H1 (cell line): Measurements from ENCODE around the gene ERVMER34-1.

Experiments used
- CTCF ChIP-seq, 3 experiments: IDR thresholded peaks; 1 replicate in 2 of 3; 2 replicates in 1 of 3; pipeline versions ENCODE4 v1.5.1 to v1.6.1; 2011; ENCODE audit warnings: low read length in 3 of 3, mild to moderate bottlenecking in 3 of 3, inconsistent platforms in 2 of 3, low read depth in 1 of 3, moderate library complexity in 1 of 3; ENCODE audit not compliant: insufficient read depth in 1 of 3; ENCODE audit errors: control extremely low read depth in 1 of 3
- EP300 ChIP-seq, 2 experiments: IDR thresholded peaks; 1 replicate in 1 of 2; 2 replicates in 1 of 2; pipeline ENCODE4 v1.6.1; 2011 to 2012; ENCODE audit warnings: low read depth in 2 of 2, low read length in 2 of 2, mild to moderate bottlenecking in 2 of 2, borderline replicate concordance in 1 of 2, inconsistent platforms in 1 of 2, moderate library complexity in 1 of 2
- EZH2 ChIP-seq: fragments of 200-600 bp; sonication (generic); IDR thresholded peaks from 2 replicates; pipeline ENCODE4 v1.7.1; 2012; ENCODE audit warnings: low read depth, mild to moderate bottlenecking, moderate library complexity, low read length, inconsistent platforms; ENCODE audit not compliant: severe bottlenecking
- POLR2A ChIP-seq, 2 experiments: IDR thresholded peaks; 1 replicate in 1 of 2; 2 replicates in 1 of 2; pipeline ENCODE4 v1.6.1; 2011; ENCODE audit warnings: low read depth in 2 of 2, low read length in 2 of 2, mild to moderate bottlenecking in 2 of 2; ENCODE audit errors: control extremely low read depth in 1 of 2
- RFX5 ChIP-seq: IDR thresholded peaks from 2 replicates; pipeline ENCODE4 v1.6.1; 2011; ENCODE audit warnings: low read depth, low read length, improper control_type of control experiment, borderline replicate concordance

- TF ChIP-seq EZH2, result peak; percentile 35
- no peak for TF ChIP-seq RFX5
- TF ChIP-seq POLR2A (IDR thresholded peaks at IDR 0.05; ENCODE audit: control extremely low read depth in 1 of 2, low read depth in 2 of 2, low read length in 2 of 2), result no peak
- TF ChIP-seq EP300 (IDR thresholded peaks at IDR 0.05; ENCODE audit: borderline replicate concordance in 1 of 2, low read depth in 2 of 2, low read length in 2 of 2), result no peak
- TF ChIP-seq CTCF (IDR thresholded peaks at IDR 0.05; ENCODE audit: control extremely low read depth in 1 of 3, insufficient read depth in 1 of 3, low read depth in 1 of 3, low read length in 3 of 3), result no peak
Measured at GRCh38 chr4:52750819-52751486, at the start of gene ERVMER34-1.
